T-cell (primary cell): ENCODE measurements around the gene CACNB2. TPM values are rescaled to one million over a fixed set of nuclear protein-coding genes. Genes with fewer than 3 reads are reported as not detected.
A peak's percentile ranks its signal among the peaks of the same experiment; 100 is the strongest.

ENCODE experiments used
- ATAC-seq, 4 experiments: fragments of 200-7000 bp in 3 of 4; fragments of 150-1000 bp in 1 of 4; cut with Tn5 transposase; replicated peaks in 1 of 4; 1 replicate in 3 of 4; 2 replicates in 1 of 4; pipeline ENCODE4 v1.10.0; 2021; ENCODE audit warnings: moderate library complexity in 3 of 4, mild to moderate bottlenecking in 2 of 4, moderate number of reproducible peaks in 1 of 4
- CTCF ChIA-PET, 2 donors: fragments of 300-600 bp; sonication (Branson Sonifier 250); formaldehyde crosslinking; loops; one replicate each; lab custom pipeline; 2022; ENCODE audit warnings: antibody characterized with exemption in 2 of 2; lab: Charles Lee
- POLR2A ChIA-PET, 2 donors: fragments of 300-600 bp; sonication (Branson Sonifier 250); formaldehyde crosslinking; loops; one replicate each; lab custom pipeline; 2022; ENCODE audit warnings: antibody characterized with exemption in 2 of 2; lab: Charles Lee
- DNase-seq, 35 experiments: peaks; one replicate each; pipeline versions ENCODE4 v3.0.0 to v3.0.0-alpha.2; 2013 to 2023
- H3K27ac ChIP-seq: one replicate; pipeline ENCODE4 v1.5.1; 2013; ENCODE audit warnings: low read length
- H3K27me3 ChIP-seq, 2 experiments: replicated peaks in 1 of 2; 1 replicate in 1 of 2; 2 replicates in 1 of 2; pipeline versions ENCODE4 v1.6.1 to v1.7.0; 2013; ENCODE audit warnings: low read length in 1 of 2, mixed read lengths in 1 of 2; ENCODE audit not compliant: control insufficient read depth in 2 of 2, insufficient read depth in 2 of 2; ENCODE audit errors: extremely low read depth in 1 of 2
- H3K36me3 ChIP-seq, 2 donors: 1 replicate in 1 of 2; 2 replicates in 1 of 2; pipeline versions ENCODE4 v1.6.1 to v1.7.0; 2013; ENCODE audit warnings: low read length in 1 of 2; ENCODE audit not compliant: control insufficient read depth in 2 of 2, insufficient read depth in 1 of 2; ENCODE audit errors: extremely low read depth in 1 of 2
- H3K4me1 ChIP-seq, 2 experiments: 1 replicate in 1 of 2; 2 replicates in 1 of 2; pipeline versions ENCODE4 v1.6.1 to v1.7.0; 2013; ENCODE audit warnings: low read length in 2 of 2, mixed read lengths in 1 of 2; ENCODE audit not compliant: insufficient read depth in 2 of 2, control insufficient read depth in 1 of 2; ENCODE audit errors: extremely low read depth in 1 of 2
- H3K4me3 ChIP-seq, 2 donors: 1 replicate in 1 of 2; 2 replicates in 1 of 2; pipeline versions ENCODE4 v1.5.1 to v1.7.0; 2013; ENCODE audit warnings: mild to moderate bottlenecking in 2 of 2, low read length in 1 of 2, moderate library complexity in 1 of 2; ENCODE audit not compliant: control insufficient read depth in 1 of 2; ENCODE audit errors: extremely low read depth in 1 of 2
- H3K9me3 ChIP-seq: 2 replicates; pipeline ENCODE4 v1.7.0; 2013
- H3K27ac Mint-ChIP-seq, 2 donors: one replicate each; pipeline ENCODE4 v1.8.0; 2020 to 2021; ENCODE audit warnings: mild to moderate bottlenecking in 2 of 2, mixed read lengths in 2 of 2
- H3K27me3 Mint-ChIP-seq, 2 donors: one replicate each; pipeline ENCODE4 v1.8.0; 2021 to 2022; ENCODE audit warnings: mixed read lengths in 2 of 2
- H3K36me3 Mint-ChIP-seq: one replicate; pipeline ENCODE4 v1.8.0; 2021; ENCODE audit warnings: mixed read lengths
- H3K4me1 Mint-ChIP-seq, 3 donors: one replicate each; pipeline ENCODE4 v1.8.0; 2020 to 2022; ENCODE audit warnings: mixed read lengths in 3 of 3, mild to moderate bottlenecking in 1 of 3
- H3K4me3 Mint-ChIP-seq, 3 donors: one replicate each; pipeline ENCODE4 v1.8.0; 2020 to 2022; ENCODE audit warnings: mild to moderate bottlenecking in 3 of 3, mixed read lengths in 3 of 3, moderate library complexity in 3 of 3
- H3K9me3 Mint-ChIP-seq, 3 donors: one replicate each; pipeline ENCODE4 v1.8.0; 2020 to 2022; ENCODE audit warnings: mixed read lengths in 3 of 3
- WGBS: methylation state at CpG from one replicate; pipeline ENCODE4 v1.1.5; 2013; ENCODE audit warnings: missing lambda C conversion rate; ENCODE audit not compliant: insufficient coverage; 5-methylcytosine and 5-hydroxymethylcytosine counted together
- total RNA-seq, 35 experiments: library from RNA in 6 of 35; stranded (reverse) in 6 of 35; fragments of 120-200 nt in 1 of 35; gene quantifications; one replicate each; pipeline versions ENCODE4 v1.2.1 to v1.2.4 and lab custom pipeline; 2013 to 2026

CACNB2 gene
- total RNA-seq, 5 donors from 2014 or later (not counting 1 experiment from before 2014, with no cell fraction given) = not detected

DNA sequence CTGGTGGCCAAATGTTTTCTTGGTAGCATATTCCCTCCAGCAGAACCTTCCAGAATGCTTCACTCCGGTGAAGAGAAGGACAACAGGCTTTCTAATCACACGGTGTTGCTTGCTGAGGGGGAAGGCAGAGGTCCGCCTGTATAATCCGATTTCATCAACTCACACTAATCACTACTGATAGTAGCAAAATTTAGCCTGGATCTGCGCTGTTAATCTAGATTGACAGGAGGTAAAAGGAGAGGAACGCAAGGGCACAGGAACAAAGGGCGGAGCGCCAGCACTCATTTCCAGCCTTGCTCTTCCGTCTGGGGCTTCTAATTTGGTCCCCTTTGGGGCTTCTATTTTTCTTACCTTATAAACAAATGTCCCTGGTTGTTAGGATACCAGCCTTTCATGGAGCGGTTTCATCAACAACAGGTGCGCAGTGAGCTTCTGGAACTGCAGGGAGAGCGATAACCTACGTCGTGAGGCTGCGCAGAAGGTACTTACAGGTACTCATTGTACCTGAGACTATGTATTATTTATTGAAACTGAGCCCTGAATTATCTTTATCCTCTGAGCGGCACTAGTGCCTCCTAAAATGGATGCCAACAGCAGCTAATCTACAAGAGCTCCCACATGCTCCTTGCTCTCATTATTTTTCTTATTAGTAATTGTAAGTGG lies 150.6 kb downstream of the CACNB2 start:
- ChIA-PET CTCF (no interaction called here), POLR2A (no interaction called here)
- DNase-seq (no peak), ATAC-seq (no peak)
- no CpG with 5 or more reads among the region's 16 CpGs for WGBS
- no peaks in the 10 kb centered on the region for H3K9me3 Mint-ChIP-seq
- no peaks in the 10 kb centered on the region for H3K4me1 Mint-ChIP-seq
- Histone ChIP-seq H3K4me1 (no peaks in the 10 kb centered on the region), H3K27ac (no peak overlapping the region), H3K4me3 (no peak overlapping the region), H3K36me3 (no peaks in the 10 kb centered on the region), H3K9me3 (no peaks in the 10 kb centered on the region), H3K27me3 (no peaks in the 10 kb centered on the region)
- H3K4me3 Mint-ChIP-seq = no peak overlapping the region
- no peak overlapping the region for H3K27ac Mint-ChIP-seq
- H3K27me3 Mint-ChIP-seq = peaks cover 2 to 5% of the 10 kb centered on the region in 2 donors
- no peaks in the 10 kb centered on the region for H3K36me3 Mint-ChIP-seq

DNA sequence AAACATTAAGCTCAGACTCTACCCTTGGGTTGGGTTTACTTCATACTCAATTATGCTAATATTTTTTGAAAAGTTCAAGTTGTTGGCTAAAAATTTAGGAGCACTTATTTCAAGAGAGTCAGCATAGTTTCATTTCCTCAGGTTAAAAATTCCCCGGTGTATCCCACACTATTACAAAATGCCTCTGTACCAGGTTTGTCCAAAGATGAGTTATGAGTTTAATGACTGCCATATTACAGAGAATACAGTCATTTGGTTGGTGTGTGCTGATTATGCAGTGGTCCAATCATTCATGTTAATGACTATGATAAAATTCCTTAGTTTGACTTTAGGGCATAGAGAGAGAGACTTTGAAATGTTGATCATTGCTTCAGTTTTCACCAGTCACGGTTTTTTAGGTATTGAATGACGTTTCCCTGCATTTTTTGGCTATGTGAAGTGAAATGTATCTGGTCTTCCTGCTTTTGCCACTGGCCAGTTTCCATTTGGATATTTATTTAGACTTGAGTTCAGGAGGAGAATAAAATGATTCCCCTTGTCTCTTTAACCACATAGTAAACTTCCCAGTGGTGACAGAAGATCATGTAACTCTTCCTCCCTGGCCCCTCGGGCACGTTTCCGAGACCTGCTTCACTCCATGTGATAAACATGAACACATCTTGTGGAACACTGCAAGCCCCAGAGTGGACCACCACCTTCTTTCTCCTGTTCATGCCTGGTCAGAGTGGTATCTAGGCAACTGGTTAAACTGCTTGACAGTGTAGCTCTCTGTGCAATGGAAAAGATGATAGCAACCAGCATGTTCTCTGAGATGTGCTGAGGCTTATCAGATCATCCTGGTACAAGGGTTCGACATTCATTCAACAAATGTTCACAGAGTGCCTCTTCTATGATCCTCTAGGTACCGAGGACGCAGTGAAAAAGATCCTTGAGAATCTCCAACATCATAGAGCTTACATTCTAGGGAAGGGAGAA lies 153.6 kb downstream of the CACNB2 start:
- no peaks in the 10 kb centered on the region for H3K36me3 Mint-ChIP-seq

DNA sequence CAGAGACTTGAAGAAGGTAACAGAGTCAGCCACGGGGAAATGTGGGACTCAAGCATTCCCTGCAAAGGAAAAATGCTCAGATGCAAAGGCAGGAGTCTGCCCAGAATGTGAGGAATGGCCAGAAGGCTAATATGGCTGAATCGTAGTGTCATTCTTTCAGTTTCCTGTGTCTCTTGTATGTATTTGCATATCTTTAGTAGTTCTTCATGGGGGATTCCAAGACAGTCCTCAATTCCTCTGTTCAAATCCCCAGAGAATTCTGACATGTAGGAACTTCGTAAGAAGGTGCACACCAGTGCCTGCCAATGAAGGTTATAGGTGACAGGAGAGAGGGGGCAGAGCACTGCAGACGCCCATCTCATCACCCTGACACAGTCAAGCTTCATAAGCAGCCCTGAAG lies 154.4 kb downstream of the CACNB2 start:
- Mint-ChIP-seq H3K27ac (no peak overlapping the region), H3K4me1 (no peaks in the 10 kb centered on the region), H3K27me3 (peaks cover 9 to 14% of the 10 kb centered on the region in 2 donors), H3K9me3 (no peaks in the 10 kb centered on the region), H3K4me3 (no peak overlapping the region), H3K36me3 (no peaks in the 10 kb centered on the region)
- no peaks in the 10 kb centered on the region for H3K27me3 ChIP-seq
- ATAC-seq (no peak), DNase-seq (no peak)
- no peaks in the 10 kb centered on the region for H3K36me3 ChIP-seq
- CTCF ChIA-PET = no interaction called here
- POLR2A ChIA-PET = interaction anchor here in 1 of 2 donors (0.6 kb wide), 1 partner anchor 1142 kb away, joined by 3 read pairs; no protein-coding TSS in a partner anchor
- 69% methylated on average over 2 of the region's 4 CpGs for WGBS
- H3K27ac ChIP-seq = no peak overlapping the region
- H3K4me3 ChIP-seq = no peak overlapping the region
- no peaks in the 10 kb centered on the region for H3K9me3 ChIP-seq
- H3K4me1 ChIP-seq = no peaks in the 10 kb centered on the region

More for the DNA sequence above, 153.6 kb downstream of the CACNB2 start:
- ATAC-seq (no peak), DNase-seq (no peak)
- Histone ChIP-seq H3K36me3 (no peaks in the 10 kb centered on the region), H3K9me3 (no peaks in the 10 kb centered on the region), H3K27me3 (no peaks in the 10 kb centered on the region), H3K4me1 (no peaks in the 10 kb centered on the region), H3K4me3 (no peak overlapping the region), H3K27ac (no peak overlapping the region)
- 89% methylated on average over 3 of the region's 9 CpGs for whole genome bisulfite sequencing
- CTCF ChIA-PET = no interaction called here
- H3K27me3 Mint-ChIP-seq = peaks cover 9 to 14% of the 10 kb centered on the region in 2 donors
- POLR2A ChIA-PET = interaction anchor here in 1 of 2 donors (0.6 kb wide), 1 partner anchor 1141 kb away, joined by 3 read pairs; no protein-coding TSS in a partner anchor
- no peaks in the 10 kb centered on the region for H3K9me3 Mint-ChIP-seq
- no peak overlapping the region for H3K27ac Mint-ChIP-seq
- no peaks in the 10 kb centered on the region for H3K4me1 Mint-ChIP-seq
- H3K4me3 Mint-ChIP-seq = no peak overlapping the region

DNA sequence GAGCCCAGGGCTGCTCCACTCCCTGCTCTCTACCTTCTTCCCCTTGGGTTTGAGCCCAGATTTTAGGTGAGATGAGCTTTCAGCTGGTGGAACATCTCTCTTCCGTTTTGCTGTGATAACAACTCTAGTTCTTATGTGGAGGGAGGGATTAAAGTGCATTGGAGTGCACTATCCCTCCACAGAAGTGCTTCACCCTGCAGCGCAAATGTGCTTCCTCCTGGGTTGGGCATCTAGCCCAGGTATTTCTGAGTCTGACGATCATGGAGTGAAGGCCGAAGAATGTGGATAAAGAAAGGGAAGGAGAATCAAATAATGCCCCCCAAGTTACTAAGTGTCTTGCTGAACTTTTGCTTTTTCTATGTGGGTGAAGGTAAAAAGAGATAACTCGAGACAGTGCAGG lies 157.4 kb downstream of the CACNB2 start:
- no peaks in the 10 kb centered on the region for H3K36me3 Mint-ChIP-seq
- no peak for DNase-seq
- no peak for ATAC-seq
- H3K27me3 Mint-ChIP-seq = peaks cover 7 to 14% of the 10 kb centered on the region in 2 donors
- Histone ChIP-seq H3K4me3 (no peak overlapping the region), H3K27ac (no peak overlapping the region), H3K27me3 (no peaks in the 10 kb centered on the region), H3K36me3 (no peaks in the 10 kb centered on the region), H3K4me1 (no peaks in the 10 kb centered on the region), H3K9me3 (no peaks in the 10 kb centered on the region)
- POLR2A ChIA-PET = no interaction called here
- no peak overlapping the region for H3K4me3 Mint-ChIP-seq
- H3K4me1 Mint-ChIP-seq = no peaks in the 10 kb centered on the region
- no peaks in the 10 kb centered on the region for H3K9me3 Mint-ChIP-seq
- H3K27ac Mint-ChIP-seq = no peak overlapping the region
- 81% methylated on average over 3 of the region's 5 CpGs for WGBS
- CTCF ChIA-PET = no interaction called here

DNA sequence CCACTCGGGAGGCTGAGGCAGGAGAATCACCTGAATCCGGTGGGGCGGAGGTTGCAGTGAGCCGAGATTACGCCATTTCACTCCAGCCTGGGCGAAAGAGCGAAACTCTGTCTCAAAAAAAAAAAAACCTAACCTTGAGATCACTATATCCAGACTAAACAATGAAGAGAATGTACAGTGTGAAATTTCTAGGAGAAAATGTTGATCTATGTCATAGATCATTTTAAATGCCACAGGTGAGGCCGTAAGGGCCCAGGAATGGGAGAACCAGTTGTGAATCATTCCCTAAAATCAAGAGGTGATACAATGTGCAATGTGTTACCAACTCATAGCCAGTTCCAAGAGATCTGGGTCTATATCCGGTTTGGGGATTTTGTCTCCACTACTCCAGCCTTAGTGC lies 158.0 kb downstream of the CACNB2 start:
- H3K4me1 ChIP-seq = no peaks in the 10 kb centered on the region
- ChIA-PET CTCF (no interaction called here), POLR2A (no interaction called here)
- Mint-ChIP-seq H3K27me3 (peaks cover 7 to 14% of the 10 kb centered on the region in 2 donors), H3K4me1 (no peaks in the 10 kb centered on the region), H3K36me3 (no peaks in the 10 kb centered on the region), H3K9me3 (no peaks in the 10 kb centered on the region), H3K4me3 (no peak overlapping the region), H3K27ac (no peak overlapping the region)
- H3K27ac ChIP-seq = no peak overlapping the region
- H3K4me3 ChIP-seq = no peak overlapping the region
- peaks cover 0 to 2% of the 10 kb centered on the region in 2 experiments for H3K27me3 ChIP-seq
- DNase-seq (no peak), ATAC-seq (no peak)
- no peaks in the 10 kb centered on the region for H3K9me3 ChIP-seq
- no peaks in the 10 kb centered on the region for H3K36me3 ChIP-seq
- WGBS = 83% methylated on average over 5 of the region's 9 CpGs

DNA sequence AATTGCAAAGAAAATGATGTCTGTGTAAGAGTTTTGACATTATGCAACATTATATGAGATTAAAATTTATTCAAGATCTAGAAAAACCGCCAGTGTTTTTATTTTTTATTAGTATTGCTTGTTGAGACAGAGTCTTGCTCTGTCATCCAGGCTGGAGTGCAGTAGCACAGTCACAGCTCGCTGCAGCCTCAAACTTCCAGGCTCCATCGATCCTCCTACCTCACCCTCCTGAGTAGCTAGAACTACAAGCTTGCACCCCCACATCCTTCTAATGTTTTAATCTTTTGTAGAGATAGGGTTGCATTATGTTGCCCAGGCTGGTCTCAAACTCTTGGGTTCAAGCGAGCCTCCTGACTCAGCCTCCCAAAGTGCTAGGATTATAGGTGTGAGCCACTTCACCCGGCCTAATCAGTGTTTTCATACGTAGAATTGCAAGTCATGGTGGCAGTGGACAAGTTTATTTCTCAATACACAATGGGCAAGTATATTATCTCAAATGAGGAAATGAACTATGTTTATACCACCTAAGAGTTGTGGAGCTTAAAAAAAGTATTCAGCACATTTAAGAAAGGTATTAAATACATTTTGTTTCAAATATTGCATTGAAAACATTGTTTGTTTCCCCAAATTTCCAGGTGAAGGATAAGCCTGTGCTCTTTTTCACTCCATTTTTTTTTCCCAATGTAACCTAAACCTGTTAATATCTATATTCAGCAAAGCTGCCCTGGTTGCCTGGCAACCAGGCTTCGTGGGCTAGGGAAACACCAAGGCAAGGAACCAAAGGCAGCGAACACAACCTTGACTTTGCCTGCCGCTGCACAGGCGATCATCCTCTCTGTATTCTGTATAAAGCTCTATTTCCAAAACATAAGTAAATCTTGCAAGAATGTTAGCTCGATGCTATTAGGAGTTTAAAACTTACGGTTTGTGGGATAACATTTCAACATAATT lies 163.9 kb downstream of the CACNB2 start:
- no peaks in the 10 kb centered on the region for H3K9me3 Mint-ChIP-seq
- no peak overlapping the region for H3K27ac Mint-ChIP-seq
- peak in 1 of 35 experiments; percentile 2 for DNase-seq
- Histone ChIP-seq H3K27me3 (peaks cover 0 to 6% of the 10 kb centered on the region in 2 experiments), H3K27ac (no peak overlapping the region), H3K4me1 (no peaks in the 10 kb centered on the region), H3K4me3 (no peak overlapping the region), H3K36me3 (no peaks in the 10 kb centered on the region), H3K9me3 (no peaks in the 10 kb centered on the region)
- no peaks in the 10 kb centered on the region for H3K4me1 Mint-ChIP-seq
- WGBS = no CpG with 5 or more reads among the region's 12 CpGs
- no peak for ATAC-seq
- no peaks in the 10 kb centered on the region for H3K36me3 Mint-ChIP-seq
- CTCF ChIA-PET = no interaction called here
- no peaks in the 10 kb centered on the region for H3K27me3 Mint-ChIP-seq
- no peak overlapping the region for H3K4me3 Mint-ChIP-seq
- POLR2A ChIA-PET = no interaction called here
